GM18508 (cell line): ENCODE data around the gene MAP2K5.

Source experiments
- ATAC-seq: cut with Tn5 transposase; IDR thresholded peaks from one replicate; pipeline ENCODE4 v1.9.1; 2021; ENCODE audit warnings: moderate number of reproducible peaks; ENCODE audit not compliant: insufficient read depth, unreplicated experiment

The MAP2K5 gene

GRCh38 chr15:67745073-67746006, 202.8 kb downstream of the MAP2K5 start:
- no peak for ATAC-seq

- no peak for ATAC-seq
Measured at GRCh38 chr15:67746022-67746421, 203.5 kb downstream of the MAP2K5 start.

GRCh38 chr15:67746450-67746849, 203.9 kb downstream of the MAP2K5 start:
- ATAC-seq: no peak

- no peak for ATAC-seq
Measured at GRCh38 chr15:67747921-67748320, 205.4 kb downstream of the MAP2K5 start.

GRCh38 chr15:67750371-67750770, 207.9 kb downstream of the MAP2K5 start:
- no peak for ATAC-seq

- no peak for ATAC-seq
Measured at GRCh38 chr15:67753891-67754290, 211.4 kb downstream of the MAP2K5 start.

GRCh38 chr15:67755264-67755663, 212.8 kb downstream of the MAP2K5 start:
- ATAC-seq: no peak

GRCh38 chr15:67755936-67756335, 213.4 kb downstream of the MAP2K5 start:
- ATAC-seq: no peak

- ATAC-seq: no peak
Measured at GRCh38 chr15:67758619-67759300, 216.3 kb downstream of the MAP2K5 start.

- ATAC-seq: no peak
Measured at GRCh38 chr15:67760901-67761300, 218.4 kb downstream of the MAP2K5 start.

- ATAC-seq: no peak
Measured at GRCh38 chr15:67761343-67761742, 218.8 kb downstream of the MAP2K5 start.

GRCh38 chr15:67762610-67763368, 220.3 kb downstream of the MAP2K5 start:
- ATAC-seq: no peak

- no peak for ATAC-seq
Measured at GRCh38 chr15:67765701-67766100, 223.2 kb downstream of the MAP2K5 start.

GRCh38 chr15:67766968-67767367, 224.5 kb downstream of the MAP2K5 start:
- ATAC-seq: no peak

- ATAC-seq: no peak
Measured at GRCh38 chr15:67768313-67768977, 225.9 kb downstream of the MAP2K5 start.

- ATAC-seq: no peak
Measured at GRCh38 chr15:67769497-67770357, 227.2 kb downstream of the MAP2K5 start.

GRCh38 chr15:67770358-67770628, 227.8 kb downstream of the MAP2K5 start:
- ATAC-seq: no peak

- no peak for ATAC-seq
Measured at GRCh38 chr15:67771189-67771800, 228.8 kb downstream of the MAP2K5 start.

- ATAC-seq: no peak
Measured at GRCh38 chr15:67774626-67775025, 232.1 kb downstream of the MAP2K5 start.
